Liver (tissue), 3 donors: ENCODE measurements around the gene COL26A1.

ENCODE experiments used
- GABPA ChIP-seq, 2 donors: IDR thresholded peaks in 1 of 2; conservative IDR thresholded peaks in 1 of 2; 2 replicates each; pipeline ENCODE4 v1.6.1; 2016; ENCODE audit warnings: antibody characterized with exemption in 2 of 2, mild to moderate bottlenecking in 1 of 2, moderate library complexity in 1 of 2
- RXRA ChIP-seq, 2 donors: IDR thresholded peaks; 2 replicates each; pipeline ENCODE4 v1.6.1; 2017 to 2018; ENCODE audit warnings: antibody characterized with exemption in 2 of 2, mild to moderate bottlenecking in 1 of 2
- SP1 ChIP-seq: IDR thresholded peaks from 2 replicates; pipeline ENCODE4 v1.6.1; 2018; ENCODE audit warnings: antibody characterized with exemption, mild to moderate bottlenecking
- TAF1 ChIP-seq: conservative IDR thresholded peaks from 2 replicates; pipeline ENCODE4 v1.6.1; 2016; ENCODE audit warnings: antibody characterized with exemption, mild to moderate bottlenecking
- YY1 ChIP-seq: IDR thresholded peaks from 2 replicates; pipeline ENCODE4 v1.6.1; 2016; ENCODE audit warnings: antibody characterized with exemption, mild to moderate bottlenecking
- TF ChIP-seq, protein P1 (sequence below): fragments of 150-350 bp; IDR thresholded peaks from 2 replicates; pipeline ENCODE4 v1.5.1; 2017; ENCODE audit warnings: improper control_type of control experiment, low read depth, low read length; ENCODE audit not compliant: missing input control
- TF ChIP-seq, protein P2 (sequence below): IDR thresholded peaks from 2 replicates; pipeline ENCODE4 v1.6.1; 2016; ENCODE audit warnings: antibody characterized with exemption
- TF ChIP-seq, protein P3 (sequence below): IDR thresholded peaks from 2 replicates; pipeline ENCODE4 v1.6.1; 2016; ENCODE audit warnings: antibody characterized with exemption
- donor health status: healthy.
- donor health status: healthy.

DNA sequence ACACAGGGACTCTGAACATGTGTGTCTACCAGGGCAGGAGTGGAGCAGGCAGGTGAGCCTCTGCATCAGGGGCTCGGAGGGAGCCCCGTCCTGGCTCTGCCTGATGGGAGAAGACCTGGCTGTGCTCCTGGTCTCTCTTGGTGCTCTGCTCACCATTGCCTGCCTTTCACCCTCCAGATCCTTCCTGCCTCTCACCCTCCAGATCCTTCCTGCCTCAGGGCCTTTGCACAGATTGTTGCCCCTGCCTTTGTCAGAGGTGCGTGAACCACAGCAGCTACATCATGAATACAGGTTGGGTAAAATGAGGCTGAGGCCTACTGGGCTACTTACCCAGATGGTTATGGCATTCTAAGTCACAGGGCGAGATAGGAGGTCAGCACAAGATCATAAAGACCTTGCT is 16.6 kb downstream of the COL26A1 start:
- TF ChIP-seq TAF1 (no peak), SP1 (no peak), GABPA (IDR thresholded peaks at IDR 0.05 in 1 of 2, conservative IDR thresholded peaks at IDR 0.05 in 1 of 2) (no peak), YY1 (no peak), RXRA (IDR thresholded peaks at IDR 0.05) (no peak)
- TF ChIP-seq, protein P1, sequence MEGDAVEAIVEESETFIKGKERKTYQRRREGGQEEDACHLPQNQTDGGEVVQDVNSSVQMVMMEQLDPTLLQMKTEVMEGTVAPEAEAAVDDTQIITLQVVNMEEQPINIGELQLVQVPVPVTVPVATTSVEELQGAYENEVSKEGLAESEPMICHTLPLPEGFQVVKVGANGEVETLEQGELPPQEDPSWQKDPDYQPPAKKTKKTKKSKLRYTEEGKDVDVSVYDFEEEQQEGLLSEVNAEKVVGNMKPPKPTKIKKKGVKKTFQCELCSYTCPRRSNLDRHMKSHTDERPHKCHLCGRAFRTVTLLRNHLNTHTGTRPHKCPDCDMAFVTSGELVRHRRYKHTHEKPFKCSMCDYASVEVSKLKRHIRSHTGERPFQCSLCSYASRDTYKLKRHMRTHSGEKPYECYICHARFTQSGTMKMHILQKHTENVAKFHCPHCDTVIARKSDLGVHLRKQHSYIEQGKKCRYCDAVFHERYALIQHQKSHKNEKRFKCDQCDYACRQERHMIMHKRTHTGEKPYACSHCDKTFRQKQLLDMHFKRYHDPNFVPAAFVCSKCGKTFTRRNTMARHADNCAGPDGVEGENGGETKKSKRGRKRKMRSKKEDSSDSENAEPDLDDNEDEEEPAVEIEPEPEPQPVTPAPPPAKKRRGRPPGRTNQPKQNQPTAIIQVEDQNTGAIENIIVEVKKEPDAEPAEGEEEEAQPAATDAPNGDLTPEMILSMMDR: no peak
- TF ChIP-seq, protein P2, sequence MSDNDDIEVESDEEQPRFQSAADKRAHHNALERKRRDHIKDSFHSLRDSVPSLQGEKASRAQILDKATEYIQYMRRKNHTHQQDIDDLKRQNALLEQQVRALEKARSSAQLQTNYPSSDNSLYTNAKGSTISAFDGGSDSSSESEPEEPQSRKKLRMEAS: no peak
- TF ChIP-seq, protein P3, sequence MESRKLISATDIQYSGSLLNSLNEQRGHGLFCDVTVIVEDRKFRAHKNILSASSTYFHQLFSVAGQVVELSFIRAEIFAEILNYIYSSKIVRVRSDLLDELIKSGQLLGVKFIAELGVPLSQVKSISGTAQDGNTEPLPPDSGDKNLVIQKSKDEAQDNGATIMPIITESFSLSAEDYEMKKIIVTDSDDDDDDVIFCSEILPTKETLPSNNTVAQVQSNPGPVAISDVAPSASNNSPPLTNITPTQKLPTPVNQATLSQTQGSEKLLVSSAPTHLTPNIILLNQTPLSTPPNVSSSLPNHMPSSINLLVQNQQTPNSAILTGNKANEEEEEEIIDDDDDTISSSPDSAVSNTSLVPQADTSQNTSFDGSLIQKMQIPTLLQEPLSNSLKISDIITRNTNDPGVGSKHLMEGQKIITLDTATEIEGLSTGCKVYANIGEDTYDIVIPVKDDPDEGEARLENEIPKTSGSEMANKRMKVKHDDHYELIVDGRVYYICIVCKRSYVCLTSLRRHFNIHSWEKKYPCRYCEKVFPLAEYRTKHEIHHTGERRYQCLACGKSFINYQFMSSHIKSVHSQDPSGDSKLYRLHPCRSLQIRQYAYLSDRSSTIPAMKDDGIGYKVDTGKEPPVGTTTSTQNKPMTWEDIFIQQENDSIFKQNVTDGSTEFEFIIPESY: no peak
